Embryonic facial prominence (tissue), 1 donor: ENCODE measurements around the gene STRN.
"Not testable (repeated sequence)": the region's sequence is repeated elsewhere in the genome, so short reads cannot be mapped to it uniquely, and the experiment has no call there.

Experiments used
- DNase-seq: peaks from one replicate; pipeline ENCODE4 v3.0.0-alpha.2; 2016; ENCODE audit errors: extremely low spot score

The STRN gene

DNA sequence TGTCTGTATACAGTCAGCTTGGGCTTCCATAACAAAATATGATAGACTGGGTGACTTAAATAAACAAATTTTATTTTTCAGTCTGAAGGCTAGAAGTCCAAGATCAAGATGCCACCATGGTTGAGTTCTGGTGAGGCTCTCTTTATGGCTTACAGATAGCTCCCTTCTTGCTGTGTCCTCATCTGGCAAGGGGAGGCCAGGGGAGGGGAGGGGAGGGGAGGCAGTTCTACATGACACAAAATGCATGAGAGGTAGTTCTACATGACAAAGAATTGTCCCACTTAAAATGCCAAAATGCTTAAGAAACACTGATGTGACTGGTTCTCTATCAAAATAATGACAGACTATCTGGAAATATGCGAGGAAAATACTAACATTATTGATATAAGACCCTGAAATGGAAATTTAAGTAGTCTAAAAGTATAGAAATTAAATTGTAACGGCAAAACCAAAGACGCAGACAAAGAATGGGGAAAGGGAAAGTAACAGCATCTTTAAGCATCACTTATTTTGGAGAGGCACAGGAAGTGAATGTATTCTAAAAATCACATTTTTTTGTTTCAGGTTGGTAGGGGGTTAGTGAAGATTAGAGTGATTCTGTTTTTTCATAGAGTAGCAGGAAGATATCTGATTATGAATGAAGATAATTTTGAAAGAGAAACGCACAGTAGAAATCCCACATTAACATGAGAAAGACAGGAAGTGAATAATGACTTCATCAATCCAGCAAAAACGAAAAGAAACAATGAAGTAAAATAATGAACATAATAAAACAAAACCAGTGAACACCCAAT is 131.4 kb downstream of the STRN start:
- DNase-seq: no peak

GRCh38 chr2:36834203-36834602 is 132.1 kb downstream of the STRN start:
- no peak for DNase-seq

- DNase-seq: no peak
These were observed 135.2 kb downstream of the STRN start for GRCh38 chr2:36831185-36831584.

DNA sequence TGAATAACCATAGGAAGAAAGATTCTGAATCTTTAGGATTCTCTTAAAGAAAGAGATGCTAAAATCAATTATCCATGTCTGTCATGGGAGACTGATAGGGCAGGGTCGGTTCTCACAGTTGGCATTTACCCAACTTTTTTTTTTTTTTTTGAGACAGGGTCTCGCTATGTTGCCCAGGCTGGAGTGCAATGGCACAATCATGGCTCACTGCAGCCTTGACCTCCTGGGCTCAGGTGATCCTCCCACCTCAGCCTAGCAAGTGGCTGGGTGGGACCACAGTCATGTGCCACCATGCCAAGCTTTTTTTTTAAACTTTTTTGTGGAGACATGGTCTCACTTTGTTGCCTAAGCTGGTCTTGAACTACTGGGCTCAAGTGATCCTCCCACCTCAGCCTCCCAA is 141.7 kb downstream of the STRN start:
- not testable (repeated sequence) for DNase-seq

- no peak for DNase-seq
These were observed 142.1 kb downstream of the STRN start for GRCh38 chr2:36824273-36824672.

- no peak for DNase-seq
These were observed 142.5 kb downstream of the STRN start for GRCh38 chr2:36823862-36824261.

DNA sequence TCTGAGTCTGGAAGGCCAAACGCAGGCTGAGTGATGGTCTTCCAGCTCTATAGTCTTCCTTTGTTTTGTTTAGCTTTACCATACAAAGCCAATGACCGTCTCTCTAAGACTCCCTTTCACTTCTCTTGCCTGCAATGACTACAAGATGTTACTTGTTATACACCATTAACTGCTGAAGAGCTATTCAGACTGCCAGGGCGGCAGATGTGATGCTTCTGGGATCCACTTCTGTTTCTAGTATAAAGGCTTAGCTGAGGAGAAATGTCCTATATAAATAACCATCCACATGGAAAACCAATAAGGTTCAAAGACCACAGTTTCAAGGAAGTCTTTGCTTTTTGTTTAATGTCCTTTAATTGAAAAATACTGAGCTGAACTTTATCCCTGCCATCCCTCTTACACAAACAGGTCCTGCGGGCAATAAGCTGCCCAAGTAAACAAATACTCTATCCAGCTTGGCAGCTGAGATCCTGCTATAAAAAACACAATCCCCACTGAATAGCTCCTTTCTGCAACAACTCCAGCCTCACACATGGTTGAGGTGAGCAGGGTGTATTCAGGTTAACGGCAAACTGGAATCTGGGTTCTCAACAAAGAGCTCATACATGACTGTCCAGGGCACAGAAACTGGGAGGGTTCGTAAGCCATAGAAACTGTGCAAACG is 145.3 kb downstream of the STRN start:
- DNase-seq: no peak

DNA sequence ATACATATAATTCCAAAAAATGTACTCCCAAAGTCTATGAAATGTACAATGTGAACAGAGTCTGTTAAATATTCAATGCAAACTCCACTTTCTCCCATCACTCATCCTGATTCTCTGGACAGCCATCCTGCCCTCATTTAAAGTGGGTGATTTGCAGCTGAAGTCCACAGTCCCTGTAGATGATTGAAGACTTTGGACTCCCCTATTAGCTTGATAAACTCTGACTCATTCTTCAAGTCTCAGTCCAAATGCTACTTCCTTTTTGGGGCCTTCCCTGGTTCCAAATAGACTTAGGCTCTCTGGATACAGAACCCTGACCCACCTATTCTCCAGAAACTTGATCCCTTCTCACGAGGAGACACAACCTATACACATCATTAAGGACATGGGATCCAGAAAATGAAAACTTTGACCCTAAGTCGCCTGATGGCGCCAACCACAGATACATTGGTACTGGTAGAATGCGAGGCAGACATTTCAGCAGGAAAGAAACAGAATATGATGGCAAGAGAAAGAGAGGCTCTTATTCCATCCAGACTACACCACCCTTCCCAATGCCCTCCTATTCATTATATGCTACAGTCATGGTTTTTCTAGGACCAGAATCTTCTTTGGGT is 147.1 kb downstream of the STRN start:
- DNase-seq: no peak

DNA sequence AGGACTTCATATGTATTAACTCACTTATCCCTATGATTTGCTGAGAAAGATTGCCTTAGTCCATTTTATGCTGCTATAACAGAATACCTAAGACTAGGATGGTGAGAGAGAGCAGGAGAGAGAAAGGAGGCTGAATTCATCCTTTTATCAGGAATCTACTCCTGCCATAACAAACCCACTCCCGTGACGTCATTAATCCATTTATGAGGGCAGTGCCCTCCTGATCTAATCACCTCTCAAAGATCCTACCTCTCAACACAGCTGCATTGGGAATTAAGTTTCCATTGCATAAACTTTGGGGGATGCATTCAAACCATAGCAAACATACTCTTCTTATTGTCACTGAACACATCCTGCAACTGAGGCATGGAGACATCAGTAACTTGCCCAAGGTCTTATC is 147.8 kb downstream of the STRN start:
- DNase-seq: no peak

- no peak for DNase-seq
These were observed 154.1 kb downstream of the STRN start for GRCh38 chr2:36812196-36812595.

- DNase-seq: no peak
These were observed 155.3 kb downstream of the STRN start for GRCh38 chr2:36811071-36811470.

GRCh38 chr2:36809069-36809445 is 157.3 kb downstream of the STRN start:
- DNase-seq: no peak

DNA sequence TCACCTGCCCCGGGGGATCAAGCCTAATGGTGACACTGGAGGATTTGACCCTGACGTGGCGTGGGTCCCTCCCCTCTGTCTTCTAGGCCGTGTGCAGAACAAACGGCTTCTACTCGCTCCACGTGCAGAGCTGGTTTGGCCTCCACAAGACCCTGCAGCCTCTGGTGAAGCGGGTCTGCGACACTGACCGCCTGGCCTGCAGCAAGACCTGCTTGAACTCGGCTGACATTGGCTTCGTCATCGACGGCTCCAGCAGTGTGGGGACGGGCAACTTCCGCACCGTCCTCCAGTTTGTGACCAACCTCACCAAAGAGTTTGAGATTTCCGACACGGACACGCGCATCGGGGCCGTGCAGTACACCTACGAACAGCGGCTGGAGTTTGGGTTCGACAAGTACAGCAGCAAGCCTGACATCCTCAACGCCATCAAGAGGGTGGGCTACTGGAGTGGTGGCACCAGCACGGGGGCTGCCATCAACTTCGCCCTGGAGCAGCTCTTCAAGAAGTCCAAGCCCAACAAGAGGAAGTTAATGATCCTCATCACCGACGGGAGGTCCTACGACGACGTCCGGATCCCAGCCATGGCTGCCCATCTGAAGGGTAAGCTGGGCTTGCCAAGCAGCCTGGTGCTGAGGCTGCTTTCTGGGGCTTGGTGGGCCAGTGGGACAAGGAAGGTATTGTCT is 157.8 kb downstream of the STRN start:
- no peak for DNase-seq

DNA sequence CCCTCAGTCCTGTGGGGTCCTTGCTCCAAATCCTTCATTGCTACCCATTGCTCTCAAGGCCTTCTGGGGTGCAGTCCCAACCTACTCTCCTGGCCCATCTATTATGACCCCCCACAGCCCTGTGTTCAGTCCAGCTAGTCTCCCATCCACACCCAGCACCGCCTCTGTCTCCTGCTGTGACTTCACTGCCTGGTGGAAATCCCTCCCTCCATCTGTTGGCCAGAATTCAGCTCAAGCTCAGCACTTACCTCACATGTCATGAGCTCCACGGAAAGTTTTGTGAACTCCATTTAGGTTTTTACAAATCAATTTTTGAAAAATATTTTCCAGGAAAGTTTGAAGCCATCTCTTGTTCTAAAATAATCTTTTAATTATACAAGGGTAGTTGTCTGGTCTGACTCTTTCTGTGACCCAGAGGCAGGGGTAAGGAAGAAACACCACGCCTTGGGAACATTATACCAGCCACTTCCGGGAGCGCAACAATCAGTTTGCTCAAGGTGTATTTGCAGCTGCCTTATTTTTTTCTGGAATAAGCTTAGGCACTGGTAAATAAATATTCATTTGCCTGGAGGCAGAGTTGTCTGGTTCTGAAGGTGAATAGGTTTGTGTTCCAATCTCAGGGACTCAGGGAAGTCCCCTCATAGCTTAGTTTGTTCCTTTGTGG is 159.0 kb downstream of the STRN start:
- no peak for DNase-seq

DNA sequence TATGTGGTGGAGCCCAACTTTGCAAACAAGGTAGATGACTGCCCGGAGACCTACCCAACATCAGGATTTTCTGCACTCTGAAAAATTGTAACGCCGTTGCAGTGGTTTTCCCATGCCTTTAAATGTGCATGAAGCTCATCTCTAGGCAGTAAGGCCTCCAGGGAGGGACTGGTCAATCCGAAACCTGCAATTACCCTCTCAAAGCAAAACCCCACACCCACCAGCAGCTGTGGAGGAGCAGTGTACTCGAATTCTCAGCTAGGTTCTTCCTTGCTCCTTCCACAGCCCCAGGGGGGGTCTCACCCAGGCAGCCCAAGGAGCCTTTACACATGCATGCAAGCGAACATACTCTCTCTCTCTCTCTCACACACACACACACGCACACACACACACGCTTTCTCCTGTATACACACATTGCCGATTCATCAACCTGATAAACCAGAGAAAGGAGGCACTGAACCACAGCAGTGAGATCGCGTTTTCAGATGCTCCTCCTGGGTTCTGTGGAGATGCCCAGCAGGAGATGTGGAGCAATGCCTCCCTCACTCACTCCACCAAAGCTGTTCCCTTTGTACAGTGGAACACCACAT is 160.6 kb downstream of the STRN start:
- DNase-seq: no peak

- no peak for DNase-seq
These were observed 163.4 kb downstream of the STRN start for GRCh38 chr2:36802952-36803351.

DNA sequence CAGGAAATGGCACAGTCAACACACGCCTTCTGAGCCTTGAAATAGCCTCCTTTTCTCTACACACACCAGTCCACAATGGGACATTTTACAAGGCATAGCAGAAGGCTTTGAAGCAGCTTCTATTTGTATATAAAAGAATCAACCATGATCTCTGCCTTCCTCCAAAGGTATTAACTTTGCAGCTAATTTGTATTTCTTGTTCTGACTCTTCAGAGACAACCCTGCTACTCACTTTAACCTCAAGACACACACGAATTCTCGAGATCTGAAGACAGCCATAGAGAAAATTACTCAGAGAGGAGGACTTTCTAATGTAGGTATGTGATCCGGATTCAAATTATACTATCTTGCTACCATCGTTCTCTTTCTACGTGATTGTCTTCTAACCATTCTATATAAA is 165.2 kb downstream of the STRN start:
- no peak for DNase-seq

- DNase-seq: no peak
These were observed 166.0 kb downstream of the STRN start for GRCh38 chr2:36800381-36800780.

DNA sequence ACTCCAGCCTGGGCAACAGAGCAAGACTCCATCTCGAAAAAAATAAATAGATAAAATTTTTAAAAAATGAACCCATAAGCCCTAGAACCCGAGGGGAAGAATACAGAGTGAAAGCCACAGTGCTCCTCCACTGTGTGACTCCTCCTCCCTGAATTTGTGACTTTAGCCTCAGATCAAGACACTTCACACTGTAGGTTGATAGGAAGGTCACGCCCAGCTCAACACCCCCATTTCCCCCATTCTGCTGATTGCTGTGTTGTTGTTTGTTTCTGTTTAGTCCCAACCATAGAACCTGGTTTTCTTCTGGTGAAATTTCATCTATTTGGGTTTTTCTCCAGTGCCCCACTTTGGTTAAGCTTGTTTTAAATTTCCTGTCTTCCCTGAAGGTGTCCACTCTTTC is 167.6 kb downstream of the STRN start:
- no peak for DNase-seq

DNA sequence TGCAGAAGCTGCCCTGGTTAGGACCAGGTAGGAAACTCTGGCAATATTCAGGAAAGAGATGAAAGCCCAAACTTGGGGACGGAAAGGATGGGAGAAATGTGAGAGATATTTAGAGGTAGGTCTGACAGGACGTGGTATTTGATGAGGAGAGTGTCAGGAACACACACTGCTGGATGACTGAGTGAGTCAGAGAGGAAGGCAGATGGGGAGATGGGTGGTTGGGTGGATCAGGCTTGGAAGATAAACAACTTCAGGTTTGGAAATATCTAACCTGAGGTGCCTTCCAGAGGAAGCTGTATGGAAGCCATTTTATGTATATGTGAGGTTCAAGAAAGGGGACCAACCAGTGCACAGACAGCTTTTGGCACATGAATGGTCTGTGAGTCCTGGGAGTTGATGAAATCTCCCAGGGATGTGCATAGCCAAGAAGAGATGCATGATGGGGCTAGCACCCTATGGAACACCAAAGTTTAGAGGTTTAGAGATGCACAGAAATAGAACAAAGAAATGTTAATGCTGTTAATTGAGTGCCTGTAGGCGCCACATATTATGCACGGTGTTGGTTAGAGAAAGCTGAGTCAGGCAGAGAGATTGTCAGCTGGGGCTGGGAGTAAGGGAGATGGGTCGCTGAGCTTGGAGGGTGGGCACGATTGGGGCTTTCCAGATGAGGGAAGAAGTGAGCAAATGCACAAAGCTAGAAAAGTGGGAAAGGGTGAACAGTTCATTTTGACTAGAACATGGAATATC is 168.8 kb downstream of the STRN start:
- no peak for DNase-seq
